ENCODE results near the gene PGAM1. TPM values are rescaled to one million over a fixed set of nuclear protein-coding genes. Genes with fewer than 3 reads are reported as not detected.
A peak's percentile ranks its signal among the peaks of the same experiment; 100 is the strongest.

PGAM1 gene
- total and polyA plus RNA-seq, 9 of the 15 experiments (the other 6 are each of a cell fraction or from before 2014, with no cell fraction given): 40.3 to 559 (median 269) TPM

DNA sequence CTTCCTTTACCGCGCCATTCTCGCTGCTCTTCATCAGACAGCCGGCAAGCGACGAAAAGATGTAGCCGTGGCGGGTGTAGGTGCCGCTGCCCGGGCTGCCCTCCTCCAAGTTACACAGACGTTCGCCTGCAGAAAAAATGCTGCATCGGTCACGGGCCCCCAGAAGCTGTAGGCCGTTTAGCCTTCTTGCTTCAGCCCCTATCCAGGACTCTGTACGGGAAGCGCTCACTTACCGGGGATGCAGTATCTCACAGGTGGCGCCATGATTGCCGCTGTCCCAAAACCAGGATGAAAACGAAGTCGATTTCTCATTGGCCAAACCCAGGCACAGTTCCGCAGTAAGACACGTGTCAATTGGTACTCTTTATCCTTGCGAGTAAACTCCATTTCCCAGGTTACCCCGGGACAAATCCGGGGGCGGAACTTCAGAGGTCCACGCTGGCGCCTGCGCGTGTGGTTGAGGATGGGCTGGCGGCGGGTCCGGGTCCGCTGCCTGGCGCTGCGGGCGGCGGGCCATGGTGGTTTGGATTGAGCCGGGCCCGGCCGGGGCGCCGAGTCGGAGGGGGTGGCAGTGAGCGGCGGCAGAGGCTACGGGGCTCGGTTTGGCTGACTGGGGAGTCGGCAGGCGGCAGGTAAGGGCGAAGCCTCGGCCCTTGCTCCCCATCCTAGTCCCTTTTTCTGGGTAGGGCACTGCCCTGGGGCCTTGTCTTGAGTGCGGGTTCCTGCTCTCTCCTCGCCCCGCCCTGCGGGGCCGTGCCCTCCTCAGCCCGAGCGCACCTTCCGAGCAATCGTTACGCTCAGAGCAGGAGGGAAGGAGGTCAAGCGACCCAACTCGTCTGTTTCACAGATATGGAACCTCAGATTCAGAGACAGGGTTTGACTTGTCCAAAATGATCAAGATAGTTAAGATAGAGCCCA lies 20.0 kb downstream of the PGAM1 start, which contains the start of the genes EXOSC1 and ZDHHC16 (continued):
- TF ChIP-seq, protein P1, sequence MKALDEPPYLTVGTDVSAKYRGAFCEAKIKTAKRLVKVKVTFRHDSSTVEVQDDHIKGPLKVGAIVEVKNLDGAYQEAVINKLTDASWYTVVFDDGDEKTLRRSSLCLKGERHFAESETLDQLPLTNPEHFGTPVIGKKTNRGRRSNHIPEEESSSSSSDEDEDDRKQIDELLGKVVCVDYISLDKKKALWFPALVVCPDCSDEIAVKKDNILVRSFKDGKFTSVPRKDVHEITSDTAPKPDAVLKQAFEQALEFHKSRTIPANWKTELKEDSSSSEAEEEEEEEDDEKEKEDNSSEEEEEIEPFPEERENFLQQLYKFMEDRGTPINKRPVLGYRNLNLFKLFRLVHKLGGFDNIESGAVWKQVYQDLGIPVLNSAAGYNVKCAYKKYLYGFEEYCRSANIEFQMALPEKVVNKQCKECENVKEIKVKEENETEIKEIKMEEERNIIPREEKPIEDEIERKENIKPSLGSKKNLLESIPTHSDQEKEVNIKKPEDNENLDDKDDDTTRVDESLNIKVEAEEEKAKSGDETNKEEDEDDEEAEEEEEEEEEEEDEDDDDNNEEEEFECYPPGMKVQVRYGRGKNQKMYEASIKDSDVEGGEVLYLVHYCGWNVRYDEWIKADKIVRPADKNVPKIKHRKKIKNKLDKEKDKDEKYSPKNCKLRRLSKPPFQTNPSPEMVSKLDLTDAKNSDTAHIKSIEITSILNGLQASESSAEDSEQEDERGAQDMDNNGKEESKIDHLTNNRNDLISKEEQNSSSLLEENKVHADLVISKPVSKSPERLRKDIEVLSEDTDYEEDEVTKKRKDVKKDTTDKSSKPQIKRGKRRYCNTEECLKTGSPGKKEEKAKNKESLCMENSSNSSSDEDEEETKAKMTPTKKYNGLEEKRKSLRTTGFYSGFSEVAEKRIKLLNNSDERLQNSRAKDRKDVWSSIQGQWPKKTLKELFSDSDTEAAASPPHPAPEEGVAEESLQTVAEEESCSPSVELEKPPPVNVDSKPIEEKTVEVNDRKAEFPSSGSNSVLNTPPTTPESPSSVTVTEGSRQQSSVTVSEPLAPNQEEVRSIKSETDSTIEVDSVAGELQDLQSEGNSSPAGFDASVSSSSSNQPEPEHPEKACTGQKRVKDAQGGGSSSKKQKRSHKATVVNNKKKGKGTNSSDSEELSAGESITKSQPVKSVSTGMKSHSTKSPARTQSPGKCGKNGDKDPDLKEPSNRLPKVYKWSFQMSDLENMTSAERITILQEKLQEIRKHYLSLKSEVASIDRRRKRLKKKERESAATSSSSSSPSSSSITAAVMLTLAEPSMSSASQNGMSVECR (CRISPR knock-in tag; IDR thresholded peaks at IDR 0.05): 0 out of 2 replicates have a peak, but pooled peaks have one; percentile 63
- TF ChIP-seq POLR2G (IDR thresholded peaks at IDR 0.05; ENCODE audit: low read depth, low read length) (peak; percentile 79), NCOR1 (IDR thresholded peaks at IDR 0.05) (no peak), L3MBTL2 (IDR thresholded peaks at IDR 0.05) (peak; percentile 30; the same call in 1 of the 2 replicates), ZNF583 (CRISPR knock-in tag; IDR thresholded peaks at IDR 0.05) (no peak), KDM2B (CRISPR knock-in tag; IDR thresholded peaks at IDR 0.05) (no peak), HCFC1 (IDR thresholded peaks at IDR 0.05; ENCODE audit: low read depth, low read length) (peak; percentile 94), TEAD4 (IDR thresholded peaks at IDR 0.05; ENCODE audit: low read length) (no peak), TEAD4 (CRISPR knock-in tag; IDR thresholded peaks at IDR 0.05; ENCODE audit: borderline replicate concordance) (no peak), PURB (CRISPR knock-in tag; IDR thresholded peaks at IDR 0.05; ENCODE audit: low read depth) (no peak), FOS (IDR thresholded peaks at IDR 0.05; ENCODE audit: extremely low read depth, insufficient read length) (peak; percentile 88), C11orf30 (IDR thresholded peaks at IDR 0.05; ENCODE audit: low read depth) (peak; percentile 91), ARID3B (CRISPR knock-in tag; IDR thresholded peaks at IDR 0.05; ENCODE audit: borderline replicate concordance) (no peak), SAFB (IDR thresholded peaks at IDR 0.05; ENCODE audit: borderline replicate concordance, low read depth, low read length) (no peak), RBM15 (IDR thresholded peaks at IDR 0.05; ENCODE audit: insufficient read depth, low read length) (no peak), RBM25 (IDR thresholded peaks at IDR 0.05; ENCODE audit: low read depth, low read length, severe bottlenecking) (peak; percentile 55)
- TF ChIP-seq, protein P2, sequence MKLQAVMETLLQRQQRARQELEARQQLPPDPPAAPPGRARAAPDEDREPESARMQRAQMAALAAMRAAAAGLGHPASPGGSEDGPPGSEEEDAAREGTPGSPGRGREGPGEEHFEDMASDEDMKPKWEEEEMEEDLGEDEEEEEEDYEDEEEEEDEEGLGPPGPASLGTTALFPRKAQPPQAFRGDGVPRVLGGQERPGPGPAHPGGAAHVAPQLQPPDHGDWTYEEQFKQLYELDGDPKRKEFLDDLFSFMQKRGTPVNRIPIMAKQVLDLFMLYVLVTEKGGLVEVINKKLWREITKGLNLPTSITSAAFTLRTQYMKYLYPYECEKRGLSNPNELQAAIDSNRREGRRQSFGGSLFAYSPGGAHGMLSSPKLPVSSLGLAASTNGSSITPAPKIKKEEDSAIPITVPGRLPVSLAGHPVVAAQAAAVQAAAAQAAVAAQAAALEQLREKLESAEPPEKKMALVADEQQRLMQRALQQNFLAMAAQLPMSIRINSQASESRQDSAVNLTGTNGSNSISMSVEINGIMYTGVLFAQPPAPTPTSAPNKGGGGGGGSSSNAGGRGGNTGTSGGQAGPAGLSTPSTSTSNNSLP (IDR thresholded peaks at IDR 0.05; ENCODE audit: borderline replicate concordance, low read depth, low read length): no peak
- TF ChIP-seq, protein P3, sequence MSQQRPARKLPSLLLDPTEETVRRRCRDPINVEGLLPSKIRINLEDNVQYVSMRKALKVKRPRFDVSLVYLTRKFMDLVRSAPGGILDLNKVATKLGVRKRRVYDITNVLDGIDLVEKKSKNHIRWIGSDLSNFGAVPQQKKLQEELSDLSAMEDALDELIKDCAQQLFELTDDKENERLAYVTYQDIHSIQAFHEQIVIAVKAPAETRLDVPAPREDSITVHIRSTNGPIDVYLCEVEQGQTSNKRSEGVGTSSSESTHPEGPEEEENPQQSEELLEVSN (IDR thresholded peaks at IDR 0.05; ENCODE audit: borderline replicate concordance in 1 of 2, extremely low read depth in 1 of 2, insufficient read depth in 1 of 2, insufficient read length in 1 of 2, low read depth in 1 of 2, low read length in 1 of 2, poor library complexity in 1 of 2, severe bottlenecking in 1 of 2): peak in 1 of 2 experiments; percentile 21

Measured in K562 (cell line).